ENCODE measurements around the gene PTPRM.

DNA sequence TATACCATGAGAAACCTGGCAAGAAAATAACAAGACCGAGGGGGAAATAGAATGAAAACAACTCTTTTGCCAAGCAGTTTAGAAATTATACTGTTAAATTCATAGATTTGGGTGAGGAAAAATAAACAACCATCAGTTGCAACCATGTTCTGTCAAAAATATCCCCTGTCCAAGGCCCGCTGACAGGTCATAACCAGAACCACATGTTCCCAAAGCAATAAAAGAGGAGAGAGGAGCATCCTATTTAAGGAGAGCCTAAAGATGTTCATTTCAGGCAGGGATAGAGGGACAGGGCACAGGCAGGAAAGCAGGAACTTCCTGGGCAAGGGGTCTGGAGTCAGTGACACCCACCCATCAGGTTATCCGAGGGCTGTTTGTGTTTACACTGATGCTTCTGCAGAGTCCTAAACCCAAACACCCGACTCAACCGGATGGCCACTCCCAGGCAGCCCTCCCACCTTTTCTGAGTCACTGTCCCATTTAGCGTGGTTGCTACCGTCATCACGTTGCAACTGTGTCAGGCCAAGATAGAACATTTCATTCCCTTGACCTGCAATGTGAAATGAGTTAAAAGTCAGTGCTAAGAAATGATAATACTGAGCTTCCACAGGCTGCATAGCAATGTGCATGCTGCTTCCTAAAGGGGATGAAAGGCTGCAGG lies 573.9 kb downstream of the PTPRM start:
- TF ChIP-seq CTCF (IDR thresholded peaks at IDR 0.05) (no peak), TCF7L2 (IDR thresholded peaks at IDR 0.05; ENCODE audit: low read depth, low read length) (no peak), REST (IDR thresholded peaks at IDR 0.05; ENCODE audit: insufficient read depth in 1 of 2, low read depth in 2 of 2, low read length in 1 of 2) (no peak)

Data from Panc1 (cell line).